HG03342 (cell line): ENCODE data around the gene ZIC5.

Source experiments
- ATAC-seq: cut with Tn5 transposase; IDR thresholded peaks from one replicate; pipeline ENCODE4 v1.9.1; 2021; ENCODE audit warnings: mild to moderate bottlenecking, moderate library complexity; ENCODE audit not compliant: unreplicated experiment

The ZIC5 gene

DNA sequence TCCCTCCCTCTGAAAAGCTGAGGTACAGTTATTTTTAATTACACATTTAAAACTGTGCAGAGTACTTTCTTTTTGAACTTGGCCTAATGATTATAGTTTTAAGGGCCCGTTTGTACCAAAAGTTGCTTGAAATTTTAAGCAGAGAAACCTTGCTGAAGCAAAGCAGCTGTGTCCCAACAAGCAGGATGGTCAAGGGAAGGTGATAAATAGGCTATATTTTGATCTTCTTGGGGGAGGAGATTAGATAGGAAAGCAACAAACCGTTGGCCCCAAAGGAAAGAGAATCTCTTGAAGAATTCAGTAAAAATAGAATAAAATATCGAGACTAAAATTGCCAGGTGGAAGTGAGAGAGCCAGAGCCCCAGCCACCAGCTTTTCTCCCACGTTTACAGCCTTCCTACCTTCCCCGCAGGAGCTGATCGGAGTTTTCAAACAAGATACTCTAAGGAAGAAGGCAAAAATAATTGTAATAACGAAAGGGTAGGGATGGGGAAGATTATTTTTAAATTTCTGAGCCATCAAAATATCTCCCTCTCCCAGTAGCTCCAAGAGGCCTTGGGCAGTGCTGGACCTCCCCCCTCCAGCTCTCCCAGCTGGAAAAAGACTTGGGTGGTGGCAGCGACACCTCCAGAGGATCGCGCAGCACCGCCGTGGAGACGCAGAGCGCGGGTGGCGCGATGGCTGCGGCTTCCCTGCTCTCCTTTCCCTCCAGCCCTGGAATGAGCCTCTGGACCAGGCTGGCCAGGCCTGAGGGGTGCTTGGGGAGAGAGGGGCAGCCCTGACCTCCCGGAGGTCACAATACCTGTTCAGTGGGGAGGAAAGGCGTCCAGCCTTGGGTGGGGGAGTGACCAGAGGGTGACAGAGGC is 15.8 kb upstream of the ZIC5 start:
- ATAC-seq: no peak

- no peak for ATAC-seq
Measured at GRCh38 chr13:99986741-99987140, 15.2 kb upstream of the ZIC5 start.

GRCh38 chr13:99985886-99986527 is 14.4 kb upstream of the ZIC5 start:
- ATAC-seq: no peak

GRCh38 chr13:99985241-99985874 is 13.8 kb upstream of the ZIC5 start:
- no peak for ATAC-seq

GRCh38 chr13:99984461-99985240 is 13.1 kb upstream of the ZIC5 start:
- no peak for ATAC-seq

DNA sequence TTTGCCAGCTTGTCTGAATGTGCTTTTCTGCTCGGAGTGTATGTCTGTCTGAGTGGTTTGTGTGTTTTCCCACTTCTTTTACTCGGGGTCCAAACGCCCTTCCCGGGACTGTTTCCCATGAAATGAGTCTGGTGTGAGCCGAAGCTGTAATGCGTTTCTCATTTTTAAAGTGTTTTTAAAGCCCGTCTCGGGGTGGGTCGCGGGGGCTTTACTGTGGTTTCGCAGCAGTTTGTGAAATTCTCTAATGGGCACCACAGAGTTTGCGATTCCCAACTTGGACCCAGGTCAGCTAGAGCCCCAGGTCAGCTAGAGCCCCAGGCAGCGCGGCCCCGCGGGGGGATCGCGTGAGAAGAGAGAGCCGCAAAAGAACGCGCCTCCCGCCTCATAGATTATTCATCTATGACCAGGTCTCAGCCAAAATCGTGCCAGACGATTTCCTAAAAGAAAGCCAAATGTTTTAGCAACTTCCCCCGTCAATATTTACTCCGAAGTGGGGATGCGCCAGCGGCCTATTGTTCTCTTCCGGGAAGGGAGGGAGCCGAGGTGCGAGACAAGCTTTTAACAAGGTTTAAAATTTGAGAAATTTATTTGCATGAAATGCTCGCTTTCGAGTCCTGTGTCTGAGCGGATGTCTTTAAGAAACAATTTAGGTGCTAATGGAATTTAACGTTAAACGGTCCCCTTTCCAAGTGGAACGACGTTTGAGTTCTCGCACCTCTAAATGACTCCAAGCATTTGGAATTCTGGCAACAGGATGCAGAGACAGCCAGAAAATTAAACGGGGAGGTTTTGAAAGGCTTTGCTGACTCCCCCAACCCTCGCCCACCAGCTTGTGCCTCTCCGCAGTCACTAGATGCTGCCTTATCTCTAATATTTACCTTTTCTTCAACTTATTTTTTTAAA is 12.2 kb upstream of the ZIC5 start:
- no peak for ATAC-seq

GRCh38 chr13:99982731-99983498 is 11.3 kb upstream of the ZIC5 start:
- ATAC-seq: no peak

- no peak for ATAC-seq
Measured at GRCh38 chr13:99982036-99982730, 10.6 kb upstream of the ZIC5 start.

DNA sequence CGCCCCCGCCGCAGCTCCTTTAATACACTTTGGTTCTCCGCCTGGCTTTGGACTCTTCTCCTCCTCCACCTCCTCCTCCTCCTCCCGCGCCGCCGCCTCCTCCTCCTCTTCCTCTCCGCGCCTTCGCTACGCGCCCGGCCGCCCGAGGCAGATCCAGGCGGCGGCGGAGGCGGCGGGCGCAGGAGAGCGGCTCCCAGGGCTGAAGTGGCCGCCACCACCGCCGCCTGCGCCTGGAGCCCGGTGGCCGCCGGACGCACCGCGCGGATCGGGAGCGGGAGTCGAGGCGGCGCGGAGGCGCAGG is 10.1 kb upstream of the ZIC5 start, which contains the start of gene ZIC2:
ZIC2 (plus strand) TSS at position 50 of the 301 bp plus-strand sequence. CDS start 281 bp downstream, outside the sequence.
- ATAC-seq: no peak

DNA sequence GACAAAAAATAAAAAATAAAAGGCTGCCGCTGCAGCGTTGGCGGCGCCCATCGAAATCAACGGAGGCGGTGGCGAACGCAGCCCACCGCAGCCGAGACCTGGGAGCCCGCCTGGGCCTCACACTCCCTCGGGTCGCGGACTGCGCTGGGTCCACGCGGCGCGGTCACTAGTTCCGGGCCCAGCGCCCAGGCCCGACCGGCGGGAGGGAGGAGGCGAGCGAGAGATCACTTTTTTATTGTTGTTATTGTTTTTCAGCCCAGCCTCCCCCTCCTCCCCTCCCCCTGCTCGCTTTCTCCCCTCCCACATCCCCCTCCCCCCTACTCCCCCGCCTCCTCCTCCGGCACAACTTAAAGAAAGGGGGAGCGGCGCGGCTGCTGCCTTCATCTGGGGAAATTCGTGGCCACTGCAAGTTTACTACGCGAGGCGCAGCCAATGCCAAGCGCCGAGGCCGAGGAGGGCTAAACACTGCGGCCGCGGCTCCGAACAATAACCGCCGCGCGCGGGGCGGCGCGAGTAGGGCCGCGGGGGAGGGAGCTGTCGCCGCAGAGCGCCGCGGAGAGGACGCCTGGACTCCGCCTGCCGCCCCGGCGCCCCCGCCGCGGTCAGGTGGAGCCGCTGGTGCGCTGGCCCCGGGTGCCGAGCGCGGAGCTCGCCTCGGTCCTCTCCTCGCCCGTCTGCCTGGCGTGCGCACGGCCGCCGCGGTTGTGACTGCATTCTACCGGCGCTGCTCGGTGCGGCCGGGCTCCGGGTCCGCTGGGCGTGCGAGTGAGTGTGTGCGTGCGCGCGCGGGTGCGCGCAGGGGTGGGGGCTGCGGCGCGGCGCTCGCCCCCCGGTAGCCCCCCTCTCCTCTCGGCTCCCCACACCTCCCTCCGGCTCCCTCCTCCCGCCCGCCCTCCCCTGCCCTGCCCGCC is 9.5 kb upstream of the ZIC5 start:
- ATAC-seq: no peak

GRCh38 chr13:99980201-99980823 is 8.7 kb upstream of the ZIC5 start:
- ATAC-seq: no peak

- ATAC-seq: no peak
Measured at GRCh38 chr13:99979453-99980200, 8.1 kb upstream of the ZIC5 start.

- no peak for ATAC-seq
Measured at GRCh38 chr13:99978799-99979452, 7.4 kb upstream of the ZIC5 start.

DNA sequence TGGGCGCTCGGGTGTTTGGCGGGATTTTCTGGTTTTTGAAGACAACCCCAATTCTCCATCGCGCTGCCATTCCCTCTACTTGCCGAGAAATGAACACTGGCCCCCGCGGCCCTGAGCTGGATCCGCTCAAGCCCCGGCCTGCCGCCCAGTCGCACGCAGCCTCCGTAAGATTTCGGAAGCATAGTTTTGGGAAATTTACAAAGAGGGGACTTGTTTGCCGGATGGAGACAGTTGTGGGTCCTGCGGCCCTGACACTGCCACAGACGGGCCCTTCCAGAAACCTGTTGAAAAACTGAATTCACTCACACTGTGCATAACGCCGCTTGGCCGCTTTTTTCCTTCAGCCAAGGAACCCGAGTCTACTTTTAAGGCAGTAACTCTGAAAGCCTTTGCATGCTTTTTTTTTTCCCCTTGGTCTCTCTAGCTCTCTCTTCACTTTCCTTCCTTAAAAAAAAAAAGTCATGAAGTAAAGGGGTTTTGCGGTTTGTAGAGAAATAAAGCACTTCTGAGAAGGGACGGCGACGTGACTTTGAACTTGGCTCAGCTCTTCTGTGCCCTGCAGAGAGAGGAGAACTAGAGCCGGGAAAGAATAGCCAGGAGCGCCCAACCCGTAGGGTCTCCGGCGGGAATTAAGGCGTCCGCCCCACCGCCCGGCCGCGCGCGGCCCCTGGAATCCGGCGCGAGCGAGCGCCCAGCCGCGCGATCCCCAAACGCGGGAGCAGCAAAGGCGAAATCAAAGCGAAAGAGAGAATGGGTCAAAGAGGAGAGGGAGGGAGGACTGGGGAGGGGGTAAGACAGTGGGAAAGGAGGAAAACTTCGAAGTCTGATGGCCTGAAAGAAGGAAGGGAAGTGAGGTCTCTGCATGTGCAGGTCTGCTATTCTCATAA is 6.6 kb upstream of the ZIC5 start:
- no peak for ATAC-seq

GRCh38 chr13:99977334-99977911 is 5.9 kb upstream of the ZIC5 start:
- ATAC-seq: no peak
